Epithelial cell of prostate (primary cell): ENCODE measurements around the gene CT45A7.
"Not testable (repeated sequence)": the region's sequence is repeated elsewhere in the genome, so short reads cannot be mapped to it uniquely, and the experiment has no call there.

ENCODE experiments used
- DNase-seq: peaks from one replicate; pipeline ENCODE4 v3.0.0-alpha.2; 2011; ENCODE audit warnings: low read depth, low spot score
- H3K27ac ChIP-seq: fragments of 450-650 bp; 2 replicates; pipeline ENCODE4 v1.5.1; 2017; ENCODE audit warnings: mild to moderate bottlenecking

The CT45A7 gene

GRCh38 chrX:135837180-135837579, at the start of gene CT45A7:
TSS of gene CT45A7 (minus strand) at chrX:135837280. CDS start at chrX:135833533, 3,747 bp downstream.
- not testable (repeated sequence) for DNase-seq, H3K27ac ChIP-seq

- not testable (repeated sequence) for DNase-seq, H3K27ac ChIP-seq
Observed at GRCh38 chrX:135882741-135883140, 45.7 kb upstream of the CT45A7 start.

- not testable (repeated sequence) for DNase-seq, H3K27ac ChIP-seq
Observed at GRCh38 chrX:135871712-135872111, 34.6 kb upstream of the CT45A7 start, which contains the start of gene CT45A9. TSS of gene CT45A9 (minus strand) at chrX:135871812. CDS start at chrX:135868061, 3,751 bp downstream.

- DNase-seq, H3K27ac ChIP-seq: not testable (repeated sequence)
Observed at GRCh38 chrX:135854438-135854837, 17.4 kb upstream of the CT45A7 start, which contains the start of gene CT45A8. TSS of gene CT45A8 (minus strand) at chrX:135854538. CDS start at chrX:135850783, 3,755 bp downstream.

GRCh38 chrX:135819912-135820311, 17.2 kb downstream of the CT45A7 start, which contains the start of gene CT45A2:
TSS of gene CT45A2 (minus strand) at chrX:135820012. CDS start at chrX:135816265, 3,747 bp downstream.
- not testable (repeated sequence) for H3K27ac ChIP-seq, DNase-seq

- DNase-seq, H3K27ac ChIP-seq: not testable (repeated sequence)
Observed at GRCh38 chrX:135802687-135803086, 34.4 kb downstream of the CT45A7 start, which contains the start of gene CT45A6. TSS of gene CT45A6 (minus strand) at chrX:135802787. CDS start at chrX:135798993, 3,794 bp downstream.

GRCh38 chrX:135785403-135785802, 51.7 kb downstream of the CT45A7 start, which contains the start of gene CT45A5:
TSS of gene CT45A5 (minus strand) at chrX:135785503. CDS start at chrX:135781729, 3,774 bp downstream.
- DNase-seq, H3K27ac ChIP-seq: not testable (repeated sequence)
